Measurements from ENCODE around the gene SUN5.

DNA sequence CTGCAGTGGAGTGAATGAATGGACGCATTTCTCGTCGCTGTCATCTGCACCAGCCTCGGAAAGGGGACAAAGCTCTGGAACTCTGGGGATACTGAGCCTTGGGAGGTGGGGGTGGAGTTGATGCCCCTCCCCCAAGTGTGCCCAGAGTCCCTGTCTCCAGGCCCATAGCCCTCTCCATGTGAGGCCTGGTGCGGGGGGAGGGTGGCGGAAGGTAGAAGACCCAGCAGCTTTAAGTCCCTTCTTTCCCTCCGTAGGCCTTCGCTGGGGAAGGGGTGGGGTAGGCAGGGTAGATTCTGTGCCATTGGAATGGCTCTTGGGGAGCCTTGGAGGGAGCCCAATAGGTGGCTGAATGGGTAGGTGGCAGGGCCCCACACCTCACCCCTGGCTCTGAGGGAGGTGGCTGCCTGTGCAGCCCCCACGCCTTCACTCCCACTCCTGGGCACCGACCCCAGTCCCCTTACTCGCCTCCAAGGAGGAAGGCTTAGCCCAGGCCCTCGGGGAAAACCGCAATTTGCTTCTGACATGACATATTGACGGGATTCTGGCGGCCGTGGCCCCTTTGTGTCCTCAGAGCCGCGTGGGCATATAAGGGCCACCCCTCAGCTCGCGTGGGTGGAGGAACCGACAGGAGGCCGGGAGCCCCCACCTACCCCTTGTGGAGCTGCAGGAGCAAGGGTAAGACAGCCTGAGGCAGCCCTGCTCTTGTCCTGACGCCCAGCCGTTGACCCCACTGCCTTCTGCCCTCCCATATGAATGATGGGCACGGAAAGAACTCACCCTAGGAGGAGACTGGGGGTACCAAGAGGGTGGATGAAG is 49.3 kb upstream of the SUN5 start, which contains the start of gene BPIFB3:
- TF ChIP-seq POLR2A (IDR thresholded peaks at IDR 0.05; ENCODE audit: low read depth, low read length) = no peak
- no peak for TF ChIP-seq POLR2AphosphoS5 (IDR thresholded peaks at IDR 0.05; ENCODE audit: low read depth, low read length)

Data from GM12892 (cell line).